HUES64 (cell line): ENCODE data around the gene CNPY2.
"Not testable (repeated sequence)": the region's sequence is repeated elsewhere in the genome, so short reads cannot be mapped to it uniquely, and the experiment has no call there.

Experiments
- H3K27ac ChIP-seq: 2 replicates; pipeline ENCODE4 v1.7.0; 2013; ENCODE audit warnings: low read depth, low read length, inconsistent platforms
- H3K27me3 ChIP-seq: 2 replicates; pipeline ENCODE4 v1.6.1; 2013; ENCODE audit warnings: mild to moderate bottlenecking, low read length; ENCODE audit not compliant: insufficient read depth
- H3K36me3 ChIP-seq: 2 replicates; pipeline ENCODE4 v1.6.1; 2013; ENCODE audit warnings: mild to moderate bottlenecking, low read length; ENCODE audit not compliant: insufficient read depth
- H3K4me1 ChIP-seq: 2 replicates; pipeline ENCODE4 v1.6.1; 2013; ENCODE audit warnings: mild to moderate bottlenecking, low read length, moderate library complexity; ENCODE audit not compliant: insufficient read depth
- H3K4me3 ChIP-seq: 2 replicates; pipeline ENCODE4 v1.5.1; 2013; ENCODE audit warnings: mild to moderate bottlenecking, low read length, moderate library complexity
- H3K9ac ChIP-seq: 2 replicates; pipeline ENCODE4 v1.6.1; 2013; ENCODE audit warnings: mild to moderate bottlenecking, low read depth, low read length
- H3K9me3 ChIP-seq: 2 replicates; pipeline ENCODE4 v1.6.1; 2013; ENCODE audit warnings: low read depth, low read length; ENCODE audit not compliant: insufficient read depth
- WGBS: fragments of 150-250, 120-280 bp; methylation state at CpG from one replicate; pipeline ENCODE4 v1.1.7; 2013; ENCODE audit warnings: missing lambda C conversion rate; 5-methylcytosine and 5-hydroxymethylcytosine counted together

CNPY2 gene

DNA sequence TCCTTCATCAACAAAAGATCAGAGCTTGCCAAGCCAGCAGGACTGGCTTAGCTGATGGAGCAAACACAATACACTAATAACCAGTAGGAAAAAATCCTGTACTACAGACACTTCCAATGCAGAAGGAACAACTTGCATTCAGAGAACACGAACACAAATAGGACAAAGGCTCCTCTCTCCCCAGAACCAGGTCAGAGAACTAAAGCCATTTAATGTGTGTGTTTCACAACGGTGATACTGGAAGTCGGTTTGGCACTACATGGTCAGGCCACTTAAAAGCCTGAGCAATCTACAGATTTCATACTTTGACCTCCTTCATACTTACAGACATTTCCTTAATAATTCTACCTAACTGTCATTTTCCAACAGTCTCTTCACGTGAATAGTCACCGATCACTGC lies 22.0 kb downstream of the CNPY2 start:
- WGBS = 94% methylated on average over 5 of the region's 5 CpGs
- H3K36me3 ChIP-seq = peaks cover 47% of the 10 kb centered on the region

GRCh38 chr12:56288705-56289387 lies 26.9 kb downstream of the CNPY2 start:
- no peak overlapping the region for H3K27ac ChIP-seq

More for the DNA sequence above, 22.0 kb downstream of the CNPY2 start:
- H3K4me3 ChIP-seq = no peak overlapping the region
- H3K27ac ChIP-seq = no peak overlapping the region
- no peaks in the 10 kb centered on the region for H3K4me1 ChIP-seq
- H3K9me3 ChIP-seq = no peaks in the 10 kb centered on the region
- H3K27me3 ChIP-seq = no peaks in the 10 kb centered on the region
- H3K9ac ChIP-seq = no peak overlapping the region

GRCh38 chr12:56286044-56286830 lies 29.6 kb downstream of the CNPY2 start:
- Histone ChIP-seq H3K27ac (no peak overlapping the region), H3K27me3 (no peaks in the 10 kb centered on the region), H3K36me3 (peaks cover 81% of the 10 kb centered on the region), H3K9ac (no peak overlapping the region), H3K4me1 (no peaks in the 10 kb centered on the region), H3K9me3 (no peaks in the 10 kb centered on the region), H3K4me3 (no peak overlapping the region)
- 94% methylated on average over 3 of the region's 4 CpGs for WGBS

More at GRCh38 chr12:56288705-56289387, 26.9 kb downstream of the CNPY2 start:
- no peaks in the 10 kb centered on the region for H3K27me3 ChIP-seq
- no peak overlapping the region for H3K9ac ChIP-seq
- no peaks in the 10 kb centered on the region for H3K9me3 ChIP-seq
- 96% methylated on average over 2 of the region's 3 CpGs for WGBS
- H3K4me3 ChIP-seq = no peak overlapping the region
- H3K4me1 ChIP-seq = no peaks in the 10 kb centered on the region
- peaks cover 64% of the 10 kb centered on the region for H3K36me3 ChIP-seq

DNA sequence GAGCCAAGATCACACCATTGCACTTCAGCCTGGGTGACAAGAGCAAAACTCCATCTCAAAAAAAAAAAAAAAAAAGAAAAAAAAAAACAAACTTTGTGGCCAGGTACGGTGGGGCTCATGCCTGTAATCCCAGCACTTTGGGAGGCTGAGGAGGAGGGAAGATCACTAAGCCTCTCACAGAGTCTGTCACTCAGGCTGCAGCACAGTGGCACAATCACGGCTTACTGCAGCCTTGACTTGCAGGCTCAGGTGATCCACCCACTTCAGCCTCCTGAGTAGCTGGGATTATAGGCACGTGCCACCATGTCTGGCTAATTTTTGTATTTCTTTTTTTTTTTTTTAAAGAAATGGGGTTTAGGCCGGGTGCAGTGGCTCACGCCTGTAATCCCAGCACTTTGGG lies 31.5 kb downstream of the CNPY2 start:
- peaks cover 81% of the 10 kb centered on the region for H3K36me3 ChIP-seq
- H3K4me3 ChIP-seq, H3K27ac ChIP-seq, H3K27me3 ChIP-seq, H3K4me1 ChIP-seq, H3K9ac ChIP-seq, H3K9me3 ChIP-seq: not testable (repeated sequence)
- 93% methylated on average over 5 of the region's 5 CpGs for WGBS

DNA sequence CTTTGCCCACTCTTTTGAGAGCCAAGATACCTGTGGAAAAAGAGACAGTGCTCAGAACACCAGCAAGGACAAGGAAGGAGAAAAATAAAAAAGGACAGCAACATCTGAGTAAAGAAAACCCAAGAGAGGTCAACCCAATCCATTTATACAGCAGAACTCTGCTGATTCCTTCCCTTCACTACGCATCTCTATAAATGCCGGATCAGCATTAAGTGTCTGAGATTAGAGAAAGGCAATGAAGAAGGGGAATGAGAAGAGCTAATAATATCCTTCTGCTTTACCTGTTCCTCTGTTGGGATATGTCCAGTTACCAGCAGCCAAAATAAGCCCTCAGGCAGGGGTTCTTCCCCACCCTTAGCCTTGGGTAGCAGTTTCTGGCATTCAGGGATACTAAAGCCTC lies 33.2 kb downstream of the CNPY2 start:
- Histone ChIP-seq H3K9me3 (no peaks in the 10 kb centered on the region), H3K27ac (no peak overlapping the region), H3K9ac (no peak overlapping the region), H3K27me3 (no peaks in the 10 kb centered on the region), H3K4me3 (no peak overlapping the region), H3K36me3 (peaks cover 84% of the 10 kb centered on the region), H3K4me1 (no peaks in the 10 kb centered on the region)
- WGBS = 100% methylated on average over 1 of the region's 2 CpGs

- 96% methylated on average over 6 of the region's 6 CpGs for WGBS
Measured at GRCh38 chr12:56282030-56282429, 33.8 kb downstream of the CNPY2 start.

GRCh38 chr12:56280849-56281248 lies 34.9 kb downstream of the CNPY2 start:
- Histone ChIP-seq H3K4me3 (no peak overlapping the region), H3K27me3 (no peaks in the 10 kb centered on the region), H3K9me3 (no peaks in the 10 kb centered on the region), H3K4me1 (no peaks in the 10 kb centered on the region), H3K9ac (no peak overlapping the region), H3K27ac (no peak overlapping the region), H3K36me3 (peaks cover 86% of the 10 kb centered on the region)

More at GRCh38 chr12:56282030-56282429, 33.8 kb downstream of the CNPY2 start:
- Histone ChIP-seq H3K4me3 (no peak overlapping the region), H3K4me1 (no peaks in the 10 kb centered on the region), H3K9me3 (no peaks in the 10 kb centered on the region), H3K36me3 (peaks cover 87% of the 10 kb centered on the region), H3K27ac (no peak overlapping the region), H3K27me3 (no peaks in the 10 kb centered on the region), H3K9ac (no peak overlapping the region)

GRCh38 chr12:56278905-56279304 lies 36.9 kb downstream of the CNPY2 start:
- 94% methylated on average over 3 of the region's 3 CpGs for WGBS
- Histone ChIP-seq H3K27me3 (no peaks in the 10 kb centered on the region), H3K36me3 (peaks cover 91% of the 10 kb centered on the region)

DNA sequence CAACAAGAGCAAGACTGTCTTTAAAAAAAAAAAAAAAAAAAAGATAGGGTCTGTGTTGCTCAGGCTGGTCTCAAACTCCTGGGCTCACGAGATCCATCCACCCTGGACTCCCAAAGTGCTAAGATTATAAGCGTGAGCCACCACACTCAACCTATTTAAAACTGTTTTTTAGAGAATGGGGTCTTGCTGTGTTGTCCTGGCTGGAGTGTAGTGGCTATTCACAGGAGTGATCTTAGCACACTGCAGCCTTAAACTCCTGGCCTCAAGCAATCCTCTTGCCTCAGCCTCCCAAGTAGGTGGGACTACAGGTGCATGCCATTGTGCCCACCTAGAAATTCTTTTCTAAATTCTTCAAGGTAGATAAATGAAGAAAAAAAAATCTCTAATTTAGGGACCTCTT lies 41.5 kb downstream of the CNPY2 start:
- no peaks in the 10 kb centered on the region for H3K27me3 ChIP-seq
- no peak overlapping the region for H3K4me3 ChIP-seq
- no peaks in the 10 kb centered on the region for H3K4me1 ChIP-seq
- no peak overlapping the region for H3K9ac ChIP-seq
- peaks cover 89% of the 10 kb centered on the region for H3K36me3 ChIP-seq
- WGBS = 90% methylated on average over 2 of the region's 2 CpGs
- H3K27ac ChIP-seq = no peak overlapping the region
- no peaks in the 10 kb centered on the region for H3K9me3 ChIP-seq

More at GRCh38 chr12:56278905-56279304, 36.9 kb downstream of the CNPY2 start:
- H3K9me3 ChIP-seq = no peaks in the 10 kb centered on the region
- H3K4me1 ChIP-seq = no peaks in the 10 kb centered on the region
- no peak overlapping the region for H3K4me3 ChIP-seq
- H3K27ac ChIP-seq = no peak overlapping the region
- H3K9ac ChIP-seq = no peak overlapping the region

- not testable (repeated sequence) for H3K9me3 ChIP-seq, H3K9ac ChIP-seq, H3K4me1 ChIP-seq, H3K27me3 ChIP-seq, H3K4me3 ChIP-seq, H3K27ac ChIP-seq
- peaks cover 75% of the 10 kb centered on the region for H3K36me3 ChIP-seq
- 95% methylated on average over 1 of the region's 2 CpGs for WGBS
Measured at GRCh38 chr12:56272468-56272867, 43.3 kb downstream of the CNPY2 start.

DNA sequence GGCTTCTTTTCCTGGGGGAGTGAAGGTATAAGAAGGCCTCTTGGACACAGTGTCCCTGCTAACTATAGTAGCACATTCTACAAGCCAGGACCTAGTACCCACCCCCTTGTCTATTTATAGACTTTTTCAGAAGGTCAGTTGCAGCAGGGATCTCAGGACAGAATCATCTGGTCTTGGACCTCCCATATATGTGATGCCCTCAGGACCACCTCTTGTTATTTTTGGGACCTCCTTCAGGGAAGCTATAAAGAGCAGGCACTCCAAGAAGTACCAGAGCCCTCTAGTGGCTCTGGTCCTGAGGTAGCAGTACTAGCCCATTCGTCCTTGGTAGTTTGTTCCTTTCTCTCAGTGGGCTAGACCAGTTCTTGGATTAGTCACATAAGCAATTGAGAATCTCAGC lies 44.8 kb downstream of the CNPY2 start:
- H3K9ac ChIP-seq = no peak overlapping the region
- H3K4me3 ChIP-seq = no peak overlapping the region
- peaks cover 4% of the 10 kb centered on the region for H3K4me1 ChIP-seq
- WGBS = 56% methylated on average over 1 of the region's 1 CpG
- H3K27me3 ChIP-seq = no peaks in the 10 kb centered on the region
- peaks cover 65% of the 10 kb centered on the region for H3K36me3 ChIP-seq
- H3K27ac ChIP-seq = no peak overlapping the region
- H3K9me3 ChIP-seq = no peaks in the 10 kb centered on the region
